ENCODE measurements around the gene CACNA1A. TPM values are rescaled to one million over a fixed set of nuclear protein-coding genes. Genes with fewer than 3 reads are reported as not detected.
A peak's percentile ranks its signal among the peaks of the same experiment; 100 is the strongest.

Gene CACNA1A
- total and polyA plus RNA-seq, 2 of the 13 experiments (the other 11 are each of a cell fraction or from before 2014, with no cell fraction given), result not detected

GRCh38 chr19:13181747-13182388, 324.4 kb downstream of the CACNA1A start (continued):
- TF ChIP-seq AHDC1 (CRISPR knock-in tag; IDR thresholded peaks at IDR 0.05; ENCODE audit: borderline replicate concordance) (no peak), SNAPC4 (CRISPR knock-in tag; IDR thresholded peaks at IDR 0.05) (no peak), ZNF337 (CRISPR knock-in tag; IDR thresholded peaks at IDR 0.05; ENCODE audit: borderline replicate concordance, low read depth) (no peak), MAX (IDR thresholded peaks at IDR 0.05) (peak; percentile 35; the same call in 1 of the 2 replicates), ZNF569 (CRISPR knock-in tag; IDR thresholded peaks at IDR 0.05; ENCODE audit: borderline replicate concordance) (no peak), MED8 (CRISPR knock-in tag; IDR thresholded peaks at IDR 0.05; ENCODE audit: insufficient replicate concordance) (no peak), ZNF839 (CRISPR knock-in tag; IDR thresholded peaks at IDR 0.05; ENCODE audit: borderline replicate concordance) (no peak; the same call in 1 of the 2 replicates), TRIM22 (IDR thresholded peaks at IDR 0.05) (no peak), ZFY (CRISPR knock-in tag; IDR thresholded peaks at IDR 0.05) (0 out of 2 replicates have a peak, but pooled peaks have one; percentile 18), ZNF362 (CRISPR knock-in tag; IDR thresholded peaks at IDR 0.05; ENCODE audit: borderline replicate concordance) (peak; percentile 64; the same call in 1 of the 2 replicates), UBTF (CRISPR knock-in tag; IDR thresholded peaks at IDR 0.05) (peak; percentile 31; the same call in 1 of the 2 replicates)

All from HepG2 (cell line).